Astrocyte (in vitro differentiated cells and primary cell): Measurements from ENCODE around the gene KRT5. TPM values are rescaled to one million over a fixed set of nuclear protein-coding genes. Genes with fewer than 3 reads are reported as not detected.

Experiments
- DNase-seq: peaks from one replicate; pipeline ENCODE4 v3.0.0-alpha.2; 2010; ENCODE audit warnings: low read depth
- FAIRE-seq: peaks from 2 replicates; lab custom pipeline; 2011; peaks lifted over from hg19 to GRCh38; lab: Jason Lieb, UNC
- H2AFZ ChIP-seq: 2 replicates; pipeline ENCODE4 v1.6.0; 2012; ENCODE audit warnings: low read depth, low read length, inconsistent platforms
- H3K27ac ChIP-seq: 2 replicates; pipeline ENCODE4 v1.5.1; 2011; ENCODE audit warnings: low read depth, low read length, inconsistent platforms
- H3K27me3 ChIP-seq: 2 replicates; pipeline ENCODE4 v1.6.0; 2011; ENCODE audit warnings: low read length, inconsistent platforms; ENCODE audit not compliant: insufficient read depth
- H3K36me3 ChIP-seq: 2 replicates; pipeline ENCODE4 v1.5.1; 2011; ENCODE audit warnings: low read length, inconsistent platforms; ENCODE audit not compliant: insufficient read depth
- H3K4me1 ChIP-seq: 2 replicates; pipeline ENCODE4 v1.5.1; 2011; ENCODE audit warnings: low read length, inconsistent platforms; ENCODE audit not compliant: insufficient read depth
- H3K4me2 ChIP-seq: 2 replicates; pipeline ENCODE4 v1.6.0; 2012; ENCODE audit warnings: low read length, inconsistent platforms
- H3K4me3 ChIP-seq: 2 replicates; pipeline ENCODE4 v1.5.1; 2011; ENCODE audit warnings: low read depth, mild to moderate bottlenecking, low read length, inconsistent platforms; ENCODE audit not compliant: insufficient read depth
- H3K79me2 ChIP-seq: 2 replicates; pipeline ENCODE4 v1.6.0; 2012; ENCODE audit warnings: mild to moderate bottlenecking, low read length, inconsistent platforms; ENCODE audit not compliant: insufficient read depth
- H3K9ac ChIP-seq: 2 replicates; pipeline ENCODE4 v1.6.0; 2012; ENCODE audit warnings: mild to moderate bottlenecking, low read length, inconsistent platforms
- H3K9me3 ChIP-seq: 2 replicates; pipeline ENCODE4 v1.5.1; 2012; ENCODE audit warnings: low read depth, mild to moderate bottlenecking, low read length, inconsistent platforms; ENCODE audit not compliant: insufficient read depth
- H4K20me1 ChIP-seq: 2 replicates; pipeline ENCODE4 v1.6.0; 2012; ENCODE audit warnings: low read length, inconsistent platforms; ENCODE audit not compliant: insufficient read depth
- H3K27ac Mint-ChIP-seq: one replicate; pipeline ENCODE4 v1.8.0; 2021; ENCODE audit warnings: mild to moderate bottlenecking, mixed read lengths; ENCODE audit not compliant: unreplicated experiment
- H3K27me3 Mint-ChIP-seq: one replicate; pipeline ENCODE4 v1.8.0; 2021; ENCODE audit warnings: low read depth, mixed read lengths; ENCODE audit not compliant: unreplicated experiment
- H3K36me3 Mint-ChIP-seq: one replicate; pipeline ENCODE4 v1.8.0; 2021; ENCODE audit warnings: low read depth, mixed read lengths; ENCODE audit not compliant: unreplicated experiment
- H3K4me1 Mint-ChIP-seq: one replicate; pipeline ENCODE4 v1.8.0; 2021; ENCODE audit warnings: low read depth, mixed read lengths; ENCODE audit not compliant: unreplicated experiment
- H3K4me3 Mint-ChIP-seq: one replicate; pipeline ENCODE4 v1.8.0; 2021; ENCODE audit warnings: mild to moderate bottlenecking, moderate library complexity, mixed read lengths; ENCODE audit not compliant: unreplicated experiment
- H3K9me3 Mint-ChIP-seq: one replicate; pipeline ENCODE4 v1.8.0; 2021; ENCODE audit warnings: mild to moderate bottlenecking, mixed read lengths; ENCODE audit not compliant: unreplicated experiment
- EZH2 ChIP-seq: IDR thresholded peaks from 2 replicates; pipeline ENCODE4 v1.6.1; 2012; ENCODE audit warnings: mild to moderate bottlenecking, low read length, inconsistent platforms; ENCODE audit not compliant: insufficient read depth
- total RNA-seq: library from RNA; stranded (reverse); gene quantifications from 2 replicates; pipeline ENCODE4 v1.2.1, GENCODE V29; 2021
- TF ChIP-seq, protein P1 (sequence below): IDR thresholded peaks from 2 replicates; pipeline ENCODE4 v1.5.1; 2011; ENCODE audit warnings: low read depth, mild to moderate bottlenecking, inconsistent platforms, low read length, moderate library complexity; ENCODE audit not compliant: insufficient read depth

KRT5 gene
- total RNA-seq, 1 donor from 2014 or later, result 0.25 TPM

DNA sequence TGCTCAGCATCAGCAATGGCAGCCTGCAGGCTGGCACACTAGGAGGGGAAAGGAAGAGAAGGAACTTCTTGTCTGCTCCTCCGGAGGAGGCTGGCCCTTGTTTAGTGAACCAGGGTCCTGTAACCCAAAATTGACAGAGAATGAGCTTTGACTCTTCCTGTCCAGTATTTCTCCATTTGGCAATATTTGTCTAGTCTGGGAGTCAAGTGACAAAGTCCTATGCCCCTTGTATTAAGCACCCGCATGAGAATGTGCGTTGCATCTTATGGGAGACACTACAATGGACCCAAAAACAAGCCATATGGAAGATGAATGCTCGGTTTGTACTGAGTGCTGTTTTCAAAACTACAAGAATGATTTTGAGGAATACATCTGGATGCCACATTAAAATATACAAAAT is 50.3 kb downstream of the KRT5 start:
- Mint-ChIP-seq H3K36me3 (no peaks in the 10 kb centered on the region), H3K9me3 (no peaks in the 10 kb centered on the region), H3K27me3 (peaks cover 12% of the 10 kb centered on the region), H3K4me3 (no peak overlapping the region), H3K27ac (no peak overlapping the region), H3K4me1 (no peaks in the 10 kb centered on the region)
- no peak overlapping the region for H3K4me2 ChIP-seq
- DNase-seq (no peak), FAIRE-seq (no peak)
- no peaks in the 10 kb centered on the region for H3K36me3 ChIP-seq
- H3K27ac ChIP-seq, result no peak overlapping the region
- no peak for TF ChIP-seq EZH2
- TF ChIP-seq, protein P1, sequence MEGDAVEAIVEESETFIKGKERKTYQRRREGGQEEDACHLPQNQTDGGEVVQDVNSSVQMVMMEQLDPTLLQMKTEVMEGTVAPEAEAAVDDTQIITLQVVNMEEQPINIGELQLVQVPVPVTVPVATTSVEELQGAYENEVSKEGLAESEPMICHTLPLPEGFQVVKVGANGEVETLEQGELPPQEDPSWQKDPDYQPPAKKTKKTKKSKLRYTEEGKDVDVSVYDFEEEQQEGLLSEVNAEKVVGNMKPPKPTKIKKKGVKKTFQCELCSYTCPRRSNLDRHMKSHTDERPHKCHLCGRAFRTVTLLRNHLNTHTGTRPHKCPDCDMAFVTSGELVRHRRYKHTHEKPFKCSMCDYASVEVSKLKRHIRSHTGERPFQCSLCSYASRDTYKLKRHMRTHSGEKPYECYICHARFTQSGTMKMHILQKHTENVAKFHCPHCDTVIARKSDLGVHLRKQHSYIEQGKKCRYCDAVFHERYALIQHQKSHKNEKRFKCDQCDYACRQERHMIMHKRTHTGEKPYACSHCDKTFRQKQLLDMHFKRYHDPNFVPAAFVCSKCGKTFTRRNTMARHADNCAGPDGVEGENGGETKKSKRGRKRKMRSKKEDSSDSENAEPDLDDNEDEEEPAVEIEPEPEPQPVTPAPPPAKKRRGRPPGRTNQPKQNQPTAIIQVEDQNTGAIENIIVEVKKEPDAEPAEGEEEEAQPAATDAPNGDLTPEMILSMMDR, result no peak
- no peaks in the 10 kb centered on the region for H4K20me1 ChIP-seq
- no peaks in the 10 kb centered on the region for H3K27me3 ChIP-seq
- H3K4me3 ChIP-seq, result no peak overlapping the region
- H2AFZ ChIP-seq, result no peak overlapping the region
- no peaks in the 10 kb centered on the region for H3K4me1 ChIP-seq
- H3K9me3 ChIP-seq, result no peaks in the 10 kb centered on the region
- H3K79me2 ChIP-seq, result no peaks in the 10 kb centered on the region
- H3K9ac ChIP-seq, result no peak overlapping the region

DNA sequence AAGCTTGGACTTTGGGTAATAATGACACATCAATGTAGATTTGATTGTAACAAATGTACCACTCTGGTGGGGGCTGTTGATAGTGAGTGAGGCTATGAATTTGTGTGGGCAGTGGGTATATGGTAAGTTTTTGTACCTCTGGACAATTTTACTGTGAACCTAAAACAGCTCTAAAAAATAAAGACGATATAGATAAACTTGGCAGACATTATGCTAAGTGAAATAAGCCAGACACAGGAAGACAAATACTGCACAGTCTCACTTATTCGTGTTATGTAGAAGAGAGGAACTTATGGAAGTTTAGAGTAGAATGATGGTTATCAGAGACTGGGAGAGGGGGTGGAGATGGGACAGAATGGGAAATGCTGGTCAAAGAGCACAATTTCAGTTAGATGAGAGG is 55.3 kb downstream of the KRT5 start:
- no peaks in the 10 kb centered on the region for H3K9me3 ChIP-seq
- no peaks in the 10 kb centered on the region for H3K79me2 ChIP-seq
- no peaks in the 10 kb centered on the region for H3K9me3 Mint-ChIP-seq
- H3K27me3 ChIP-seq, result peaks cover 3% of the 10 kb centered on the region
- no peak overlapping the region for H3K27ac ChIP-seq
- H2AFZ ChIP-seq, result no peak overlapping the region
- no peak overlapping the region for H3K4me3 ChIP-seq
- TF ChIP-seq EZH2, result no peak
- TF ChIP-seq, protein P1, result no peak
- FAIRE-seq, result no peak
- H3K36me3 ChIP-seq, result no peaks in the 10 kb centered on the region
- no peaks in the 10 kb centered on the region for H3K4me1 ChIP-seq
- no peak overlapping the region for H3K4me3 Mint-ChIP-seq
- DNase-seq, result no peak
- H3K27me3 Mint-ChIP-seq, result peaks cover 1% of the 10 kb centered on the region
- no peak overlapping the region for H3K9ac ChIP-seq
- H3K4me1 Mint-ChIP-seq, result no peaks in the 10 kb centered on the region
- no peaks in the 10 kb centered on the region for H3K36me3 Mint-ChIP-seq
- H4K20me1 ChIP-seq, result no peaks in the 10 kb centered on the region
- no peak overlapping the region for H3K27ac Mint-ChIP-seq
- no peak overlapping the region for H3K4me2 ChIP-seq

Other genes starting within 250 kb of the KRT5 start
- gene KRT86, start 245.7 kb downstream of the KRT5 start, total RNA-seq, result 0.24 and 0.43 TPM in 2 replicates
- gene KRT81, start 228.9 kb downstream of the KRT5 start, total RNA-seq, result 1.2 TPM in 2 replicates
- gene KRT83, start 199.0 kb downstream of the KRT5 start, total RNA-seq, result not detected in 2 replicates
- gene KRT85, start 152.9 kb downstream of the KRT5 start, total RNA-seq, result not detected in 2 replicates
- not detected in 2 replicates for gene KRT84, start 134.7 kb downstream of the KRT5 start, total RNA-seq
- gene KRT82, start 114.1 kb downstream of the KRT5 start, total RNA-seq, result not detected in 2 replicates
- not detected in 2 replicates for gene KRT75, start 86.0 kb downstream of the KRT5 start, total RNA-seq
- not detected in 2 replicates for gene KRT6B, start 68.2 kb downstream of the KRT5 start, total RNA-seq
- not detected in 2 replicates for gene KRT6C, start 46.6 kb downstream of the KRT5 start, total RNA-seq
- 0.95 and 1.4 TPM in 2 replicates for gene KRT6A, start 27.1 kb downstream of the KRT5 start, total RNA-seq
- gene KRT71, start 32.8 kb upstream of the KRT5 start, total RNA-seq, result not detected in 2 replicates
- not detected in 2 replicates for gene KRT74, start 53.4 kb upstream of the KRT5 start, total RNA-seq
- gene KRT72, start 81.1 kb upstream of the KRT5 start, total RNA-seq, result not detected in 2 replicates
- not detected in 2 replicates for gene KRT73, start 98.2 kb upstream of the KRT5 start, total RNA-seq
- gene KRT2, start 131.8 kb upstream of the KRT5 start, total RNA-seq, result not detected in 2 replicates
- gene KRT1, start 160.0 kb upstream of the KRT5 start, total RNA-seq, result not detected in 2 replicates
- gene KRT77, start 183.1 kb upstream of the KRT5 start, total RNA-seq, result not detected in 2 replicates